ENCODE measurements around the gene TGFBR3L.

TGFBR3L gene

GRCh38 chr19:7961920-7962626, 47.4 kb downstream of the TGFBR3L start:
- TF ChIP-seq YY1 (IDR thresholded peaks at IDR 0.05; ENCODE audit: insufficient read depth, insufficient read length) = no peak
- TF ChIP-seq SUZ12 (IDR thresholded peaks at IDR 0.05; ENCODE audit: extremely low read depth, insufficient read depth, insufficient read length) = no peak
- Histone ChIP-seq H3K9ac (ENCODE audit: insufficient read length, low read depth) (no peak overlapping the region), H3K9me3 (ENCODE audit: insufficient read depth, low read length) (no peaks in the 10 kb centered on the region), H3K27me3 (ENCODE audit: insufficient read depth, insufficient read length) (no peaks in the 10 kb centered on the region), H3K36me3 (ENCODE audit: insufficient read depth, insufficient read length, low read length) (peaks cover 90% of the 10 kb centered on the region), H3K4me1 (ENCODE audit: insufficient read depth, insufficient read length) (no peaks in the 10 kb centered on the region), H3K4me3 (ENCODE audit: insufficient read length, low read depth) (no peak overlapping the region)
- DNase-seq (ENCODE audit: low read depth, low spot score) = no peak

GRCh38 chr19:7962644-7963268, 48.1 kb downstream of the TGFBR3L start:
- no peaks in the 10 kb centered on the region for H3K9me3 ChIP-seq (ENCODE audit: insufficient read depth, low read length)
- no peak overlapping the region for H3K9ac ChIP-seq (ENCODE audit: insufficient read length, low read depth)
- no peaks in the 10 kb centered on the region for H3K27me3 ChIP-seq (ENCODE audit: insufficient read depth, insufficient read length)
- peaks cover 92% of the 10 kb centered on the region for H3K36me3 ChIP-seq (ENCODE audit: insufficient read depth, insufficient read length, low read length)
- TF ChIP-seq YY1 (IDR thresholded peaks at IDR 0.05; ENCODE audit: insufficient read depth, insufficient read length) (no peak), ZNF274 (IDR thresholded peaks at IDR 0.05; ENCODE audit: low read depth, low read length) (no peak), SUZ12 (IDR thresholded peaks at IDR 0.05; ENCODE audit: extremely low read depth, insufficient read depth, insufficient read length) (no peak)
- DNase-seq (ENCODE audit: low read depth, low spot score) = no peak
- peaks cover 5% of the 10 kb centered on the region for H3K4me1 ChIP-seq (ENCODE audit: insufficient read depth, insufficient read length)
- no peak overlapping the region for H3K4me3 ChIP-seq (ENCODE audit: insufficient read length, low read depth)

DNA sequence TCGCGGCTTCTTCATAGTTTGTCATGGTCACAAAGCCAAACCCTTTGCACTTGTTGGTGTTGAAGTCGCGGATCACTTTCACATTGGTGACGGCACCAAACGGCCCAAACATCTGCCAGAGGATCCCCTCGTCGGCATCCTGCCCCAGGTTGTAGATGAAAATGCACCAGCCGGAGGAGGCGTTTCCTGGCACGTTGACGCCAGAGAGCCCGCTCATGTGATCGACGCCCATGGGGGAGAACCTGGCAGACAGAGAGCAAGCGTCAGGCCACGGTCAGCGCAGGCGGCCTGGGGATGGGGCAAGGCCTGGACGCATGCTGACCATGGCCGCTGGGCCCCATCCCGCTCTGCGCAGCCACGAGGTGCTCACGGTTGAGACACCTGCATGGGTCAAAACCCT, 48.9 kb downstream of the TGFBR3L start:
- no peak for DNase-seq (ENCODE audit: low read depth, low spot score)
- H3K4me1 ChIP-seq (ENCODE audit: insufficient read depth, insufficient read length) = peaks cover 12% of the 10 kb centered on the region
- H3K27me3 ChIP-seq (ENCODE audit: insufficient read depth, insufficient read length) = no peaks in the 10 kb centered on the region
- H3K36me3 ChIP-seq (ENCODE audit: insufficient read depth, insufficient read length, low read length) = peaks cover 92% of the 10 kb centered on the region
- H3K4me3 ChIP-seq (ENCODE audit: insufficient read length, low read depth) = no peak overlapping the region
- no peak for TF ChIP-seq ZNF274 (IDR thresholded peaks at IDR 0.05; ENCODE audit: low read depth, low read length)
- TF ChIP-seq YY1 (IDR thresholded peaks at IDR 0.05; ENCODE audit: insufficient read depth, insufficient read length) = no peak
- no peak for TF ChIP-seq SUZ12 (IDR thresholded peaks at IDR 0.05; ENCODE audit: extremely low read depth, insufficient read depth, insufficient read length)
- no peaks in the 10 kb centered on the region for H3K9me3 ChIP-seq (ENCODE audit: insufficient read depth, low read length)
- no peak overlapping the region for H3K9ac ChIP-seq (ENCODE audit: insufficient read length, low read depth)

DNA sequence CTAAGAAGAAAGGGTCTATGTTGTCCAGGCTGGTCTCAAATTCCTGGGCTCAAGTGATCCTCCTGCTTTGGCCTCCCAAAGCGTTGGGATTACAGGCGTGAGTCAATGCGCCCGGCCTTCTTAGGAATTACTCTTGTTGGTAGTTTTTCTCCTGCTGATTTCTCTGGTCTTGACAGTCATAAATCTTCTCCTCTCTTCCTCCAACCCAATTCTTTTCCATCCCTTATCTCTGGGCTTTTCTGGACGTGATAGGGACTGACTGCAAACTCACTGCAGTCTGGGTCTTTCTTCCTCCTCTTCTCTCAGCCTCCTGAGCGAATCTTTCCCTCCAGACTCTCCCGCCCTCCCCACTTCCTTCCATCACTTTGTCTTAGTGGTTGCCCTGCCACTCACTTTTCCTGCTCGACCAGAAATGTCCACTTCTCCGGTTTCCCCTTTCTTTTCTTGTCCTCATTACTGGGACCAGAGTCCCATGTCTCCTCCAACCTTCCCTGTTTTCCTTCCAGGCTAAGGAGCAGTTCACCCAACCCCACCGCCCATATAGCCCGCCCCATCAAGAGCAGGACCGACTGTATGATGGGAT, 50.7 kb downstream of the TGFBR3L start:
- peaks cover 20% of the 10 kb centered on the region for H3K4me1 ChIP-seq (ENCODE audit: insufficient read depth, insufficient read length)
- no peak for TF ChIP-seq SUZ12 (IDR thresholded peaks at IDR 0.05; ENCODE audit: extremely low read depth, insufficient read depth, insufficient read length)
- DNase-seq (ENCODE audit: low read depth, low spot score) = no peak
- H3K36me3 ChIP-seq (ENCODE audit: insufficient read depth, insufficient read length, low read length) = peaks cover 89% of the 10 kb centered on the region
- no peak overlapping the region for H3K9ac ChIP-seq (ENCODE audit: insufficient read length, low read depth)
- H3K4me3 ChIP-seq (ENCODE audit: insufficient read length, low read depth) = no peak overlapping the region
- H3K9me3 ChIP-seq (ENCODE audit: insufficient read depth, low read length) = no peaks in the 10 kb centered on the region
- no peaks in the 10 kb centered on the region for H3K27me3 ChIP-seq (ENCODE audit: insufficient read depth, insufficient read length)

DNA sequence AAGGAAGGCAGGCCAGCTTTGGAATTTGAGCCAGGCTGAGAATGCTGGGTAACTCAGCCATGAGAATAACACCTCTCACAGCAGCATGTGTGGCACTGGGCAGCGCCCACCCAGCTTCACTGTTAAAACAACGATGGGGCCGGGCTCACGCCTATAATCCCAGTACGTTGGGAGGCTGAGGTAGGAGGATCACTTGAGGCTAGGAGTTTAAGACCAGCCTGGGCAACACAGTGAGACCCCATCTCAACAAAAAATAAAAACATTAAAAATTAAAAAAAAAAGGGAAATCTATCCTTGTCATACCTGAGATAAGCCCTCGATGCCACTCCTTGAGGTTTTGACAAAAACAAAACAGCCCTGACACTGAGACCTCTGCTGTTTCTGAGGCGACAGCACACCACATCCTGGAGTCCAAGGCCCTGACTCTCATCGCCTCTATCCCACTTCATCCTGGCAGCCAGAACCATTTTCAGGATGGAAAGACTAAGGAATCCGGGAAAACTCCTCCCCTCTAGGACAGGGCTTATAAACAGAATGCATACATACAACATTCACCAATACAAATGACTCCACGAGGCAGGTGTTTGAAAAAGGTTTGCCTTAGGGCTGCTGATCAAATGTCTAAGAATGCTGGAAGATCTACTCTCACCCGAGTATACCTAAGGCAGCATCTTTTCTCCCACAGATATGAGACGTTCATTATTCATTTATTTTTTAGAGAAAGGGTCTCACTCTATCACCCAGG, 51.5 kb downstream of the TGFBR3L start:
- Histone ChIP-seq H3K4me1 (ENCODE audit: insufficient read depth, insufficient read length) (peaks cover 23% of the 10 kb centered on the region), H3K9me3 (ENCODE audit: insufficient read depth, low read length) (no peaks in the 10 kb centered on the region), H3K4me3 (ENCODE audit: insufficient read length, low read depth) (no peak overlapping the region), H3K27me3 (ENCODE audit: insufficient read depth, insufficient read length) (no peaks in the 10 kb centered on the region), H3K9ac (ENCODE audit: insufficient read length, low read depth) (no peak overlapping the region), H3K36me3 (ENCODE audit: insufficient read depth, insufficient read length, low read length) (peaks cover 89% of the 10 kb centered on the region)
- no peak for DNase-seq (ENCODE audit: low read depth, low spot score)
- TF ChIP-seq ZNF274 (IDR thresholded peaks at IDR 0.05; ENCODE audit: low read depth, low read length) (no peak), SUZ12 (IDR thresholded peaks at IDR 0.05; ENCODE audit: extremely low read depth, insufficient read depth, insufficient read length) (no peak), YY1 (IDR thresholded peaks at IDR 0.05; ENCODE audit: insufficient read depth, insufficient read length) (no peak)

DNA sequence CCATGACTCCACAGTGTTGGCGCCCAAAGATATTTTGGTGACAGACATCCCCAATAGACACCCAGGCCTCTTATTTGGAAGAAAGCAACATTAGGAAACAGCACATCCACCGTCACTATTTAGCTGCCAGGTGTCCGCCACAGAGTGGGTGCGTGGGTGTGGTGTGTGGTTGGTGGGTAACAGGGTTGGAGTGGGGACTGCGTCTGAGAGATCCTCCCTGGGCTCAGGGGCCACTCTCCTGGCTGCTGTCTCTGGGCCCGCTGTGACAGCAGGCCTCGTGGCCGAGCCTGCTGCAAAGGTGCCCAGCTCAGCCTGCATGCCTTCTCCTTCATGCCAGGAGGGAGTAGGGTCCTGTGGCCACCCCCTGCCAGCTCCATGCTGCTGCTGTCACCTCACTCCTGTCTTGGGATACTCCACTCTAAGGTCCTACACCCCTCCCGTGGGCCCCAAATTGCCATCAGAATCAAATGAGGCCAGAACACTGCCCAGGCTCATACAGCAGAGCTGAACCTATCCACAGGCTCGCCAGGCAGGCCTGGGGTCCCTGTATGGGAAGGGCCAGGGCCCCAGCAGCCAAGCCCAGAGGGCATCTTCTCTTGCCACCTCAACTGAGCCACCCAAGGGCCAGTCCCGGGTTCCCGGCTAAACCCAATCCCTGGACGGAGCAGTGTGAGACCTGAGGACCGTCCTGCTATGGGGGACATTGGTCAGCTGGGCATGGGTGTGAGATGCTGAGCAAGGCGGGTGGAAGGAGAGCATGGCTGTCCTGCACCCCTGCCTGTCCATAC, 53.6 kb downstream of the TGFBR3L start:
- Histone ChIP-seq H3K9ac (ENCODE audit: insufficient read length, low read depth) (peak overlapping the region; percentile 29), H3K9me3 (ENCODE audit: insufficient read depth, low read length) (no peaks in the 10 kb centered on the region), H3K4me1 (ENCODE audit: insufficient read depth, insufficient read length) (peaks cover 36% of the 10 kb centered on the region), H3K27me3 (ENCODE audit: insufficient read depth, insufficient read length) (no peaks in the 10 kb centered on the region), H3K4me3 (ENCODE audit: insufficient read length, low read depth) (no peak overlapping the region), H3K36me3 (ENCODE audit: insufficient read depth, insufficient read length, low read length) (peaks cover 87% of the 10 kb centered on the region)
- no peak for DNase-seq (ENCODE audit: low read depth, low spot score)
- no peak for TF ChIP-seq SUZ12 (IDR thresholded peaks at IDR 0.05; ENCODE audit: extremely low read depth, insufficient read depth, insufficient read length)
- TF ChIP-seq YY1 (IDR thresholded peaks at IDR 0.05; ENCODE audit: insufficient read depth, insufficient read length) = no peak
- TF ChIP-seq ZNF274 (IDR thresholded peaks at IDR 0.05; ENCODE audit: low read depth, low read length) = no peak
